Breast epithelium (tissue), 4 donors: Measurements from ENCODE around the gene PI16. TPM values are rescaled to one million over a fixed set of nuclear protein-coding genes. Genes with fewer than 3 reads are reported as not detected.

ENCODE experiments used
- DNase-seq, 2 donors: peaks; one replicate each; pipeline ENCODE4 v3.0.0-alpha.2; 2019; ENCODE audit warnings: low spot score in 2 of 2
- H3K27ac ChIP-seq, 2 donors: fragments of 200-600 bp; sonication (generic) in 1 of 2; one replicate each; pipeline ENCODE4 v1.5.1; 2016 to 2019; ENCODE audit warnings: mild to moderate bottlenecking in 1 of 2
- H3K27me3 ChIP-seq, 2 donors: fragments of 200-600 bp; sonication (generic) in 1 of 2; one replicate each; pipeline versions ENCODE4 v1.5.1 to v1.6.0; 2017 to 2019; ENCODE audit warnings: control low read depth in 1 of 2, mild to moderate bottlenecking in 1 of 2
- H3K36me3 ChIP-seq: fragments of 200-600 bp; one replicate; pipeline ENCODE4 v1.5.1; 2019
- H3K4me1 ChIP-seq, 2 donors: fragments of 200-600 bp; sonication (generic); one replicate each; pipeline ENCODE4 v1.5.1; 2016 to 2019; ENCODE audit warnings: control low read depth in 1 of 2
- H3K4me3 ChIP-seq, 3 donors: fragments of 200-600 bp; sonication (generic); 1 replicate in 2 of 3; 2 replicates in 1 of 3; pipeline ENCODE4 v1.5.1; 2016 to 2019; ENCODE audit warnings: mild to moderate bottlenecking in 3 of 3, moderate library complexity in 2 of 3
- H3K9me3 ChIP-seq, 2 donors: fragments of 200-600 bp; sonication (generic) in 1 of 2; one replicate each; pipeline ENCODE4 v1.5.1; 2016 to 2019; ENCODE audit warnings: control low read depth in 1 of 2
- POLR2A ChIP-seq: fragments of 450-650 bp; IDR thresholded peaks from one replicate; pipeline ENCODE4 v1.6.1; 2016; ENCODE audit warnings: antibody characterized with exemption, mild to moderate bottlenecking, moderate library complexity
- POLR2AphosphoS5 ChIP-seq, 3 donors: sonication (generic); formaldehyde crosslinking; IDR thresholded peaks; one replicate each; pipeline ENCODE4 v1.6.1; 2017; ENCODE audit warnings: antibody characterized with exemption in 3 of 3
- intact Hi-C: fragments of 100-400 bp; cut with DNase I; formaldehyde crosslinking; loops from one replicate; pipeline ENCODE4 v1.15.1; 2023; ENCODE audit warnings: low total_unique reads
- total RNA-seq, 3 donors: library from RNA; depleted of rRNA; stranded (reverse); fragments of >200 nt; gene quantifications; one replicate each; pipeline ENCODE4 v1.1.0, GENCODE V29; 2016
- TF ChIP-seq, protein P1 (sequence below), 3 donors: fragments of 450-650 bp; IDR thresholded peaks; one replicate each; pipeline ENCODE4 v1.5.1; 2016 to 2017; ENCODE audit warnings: antibody characterized with exemption in 3 of 3, mild to moderate bottlenecking in 3 of 3, moderate library complexity in 3 of 3

PI16 gene
- total RNA-seq, 3 donors from 2014 or later, result 2.8 to 14.9 (median 5.2) TPM

DNA sequence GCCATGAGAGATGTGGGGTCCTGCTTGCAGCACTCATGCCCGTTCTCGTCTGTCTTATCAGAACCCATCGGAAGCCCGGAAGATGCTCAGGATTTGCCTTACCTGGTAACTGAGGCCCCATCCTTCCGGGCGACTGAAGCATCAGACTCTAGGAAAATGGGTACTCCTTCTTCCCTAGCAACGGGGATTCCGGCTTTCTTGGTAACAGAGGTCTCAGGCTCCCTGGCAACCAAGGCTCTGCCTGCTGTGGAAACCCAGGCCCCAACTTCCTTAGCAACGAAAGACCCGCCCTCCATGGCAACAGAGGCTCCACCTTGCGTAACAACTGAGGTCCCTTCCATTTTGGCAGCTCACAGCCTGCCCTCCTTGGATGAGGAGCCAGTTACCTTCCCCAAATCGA lies 8.3 kb downstream of the PI16 start:
- H3K27ac ChIP-seq, result peak overlapping the region; percentile 5 to 14
- H3K36me3 ChIP-seq, result no peaks in the 10 kb centered on the region
- DNase-seq, result no peak
- intact Hi-C loops, result no loop called here
- H3K4me3 ChIP-seq, result no peak overlapping the region
- no peak for TF ChIP-seq POLR2AphosphoS5 (IDR thresholded peaks at IDR 0.05)
- TF ChIP-seq POLR2A, result no peak
- TF ChIP-seq, protein P1, sequence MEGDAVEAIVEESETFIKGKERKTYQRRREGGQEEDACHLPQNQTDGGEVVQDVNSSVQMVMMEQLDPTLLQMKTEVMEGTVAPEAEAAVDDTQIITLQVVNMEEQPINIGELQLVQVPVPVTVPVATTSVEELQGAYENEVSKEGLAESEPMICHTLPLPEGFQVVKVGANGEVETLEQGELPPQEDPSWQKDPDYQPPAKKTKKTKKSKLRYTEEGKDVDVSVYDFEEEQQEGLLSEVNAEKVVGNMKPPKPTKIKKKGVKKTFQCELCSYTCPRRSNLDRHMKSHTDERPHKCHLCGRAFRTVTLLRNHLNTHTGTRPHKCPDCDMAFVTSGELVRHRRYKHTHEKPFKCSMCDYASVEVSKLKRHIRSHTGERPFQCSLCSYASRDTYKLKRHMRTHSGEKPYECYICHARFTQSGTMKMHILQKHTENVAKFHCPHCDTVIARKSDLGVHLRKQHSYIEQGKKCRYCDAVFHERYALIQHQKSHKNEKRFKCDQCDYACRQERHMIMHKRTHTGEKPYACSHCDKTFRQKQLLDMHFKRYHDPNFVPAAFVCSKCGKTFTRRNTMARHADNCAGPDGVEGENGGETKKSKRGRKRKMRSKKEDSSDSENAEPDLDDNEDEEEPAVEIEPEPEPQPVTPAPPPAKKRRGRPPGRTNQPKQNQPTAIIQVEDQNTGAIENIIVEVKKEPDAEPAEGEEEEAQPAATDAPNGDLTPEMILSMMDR (IDR thresholded peaks at IDR 0.05), result no peak
- peaks cover 0 to 18% of the 10 kb centered on the region in 2 donors for H3K4me1 ChIP-seq
- H3K9me3 ChIP-seq, result no peaks in the 10 kb centered on the region
- H3K27me3 ChIP-seq, result no peaks in the 10 kb centered on the region

DNA sequence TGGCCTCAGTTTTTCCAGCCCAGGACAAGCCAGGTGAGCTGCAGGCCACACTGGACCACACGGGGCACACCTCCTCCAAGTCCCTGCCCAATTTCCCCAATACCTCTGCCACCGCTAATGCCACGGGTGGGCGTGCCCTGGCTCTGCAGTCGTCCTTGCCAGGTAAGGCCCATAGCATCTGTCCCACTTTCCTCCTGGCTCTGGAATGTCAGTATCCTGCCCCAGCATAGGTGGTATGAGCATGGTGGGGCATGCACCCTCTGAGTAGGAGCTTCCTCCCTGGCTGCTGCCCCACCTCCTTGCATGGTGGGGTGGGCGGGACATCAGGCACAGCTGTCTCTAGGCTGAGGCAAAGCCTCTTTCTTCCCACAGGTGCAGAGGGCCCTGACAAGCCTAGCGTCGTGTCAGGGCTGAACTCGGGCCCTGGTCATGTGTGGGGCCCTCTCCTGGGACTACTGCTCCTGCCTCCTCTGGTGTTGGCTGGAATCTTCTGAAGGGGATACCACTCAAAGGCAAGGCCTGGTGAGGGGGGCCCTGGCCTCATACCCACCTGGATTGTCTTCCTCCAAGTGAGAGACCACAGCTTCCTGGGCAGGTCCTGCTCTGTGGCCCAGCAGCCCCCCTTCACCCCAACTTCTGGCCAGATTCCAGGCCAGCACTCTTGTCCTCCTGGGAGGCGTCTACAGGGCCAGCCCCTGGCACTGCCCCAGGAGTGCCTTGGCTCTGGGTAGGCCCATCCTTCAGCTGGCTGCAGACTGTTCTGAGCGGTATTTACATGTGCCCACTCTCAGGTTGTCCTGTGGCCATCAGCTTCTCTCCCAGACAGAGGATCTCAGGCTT lies 9.1 kb downstream of the PI16 start:
- no peaks in the 10 kb centered on the region for H3K36me3 ChIP-seq
- H3K9me3 ChIP-seq, result no peaks in the 10 kb centered on the region
- peak overlapping the region; percentile 14 to 20 for H3K27ac ChIP-seq
- intact Hi-C loops, result no loop called here
- no peaks in the 10 kb centered on the region for H3K27me3 ChIP-seq
- no peak for DNase-seq
- H3K4me1 ChIP-seq, result peaks cover 0 to 18% of the 10 kb centered on the region in 2 donors
- no peak overlapping the region for H3K4me3 ChIP-seq
- TF ChIP-seq, protein P1 (IDR thresholded peaks at IDR 0.05), result no peak
- TF ChIP-seq POLR2AphosphoS5 (IDR thresholded peaks at IDR 0.05) (no peak), POLR2A (no peak)

DNA sequence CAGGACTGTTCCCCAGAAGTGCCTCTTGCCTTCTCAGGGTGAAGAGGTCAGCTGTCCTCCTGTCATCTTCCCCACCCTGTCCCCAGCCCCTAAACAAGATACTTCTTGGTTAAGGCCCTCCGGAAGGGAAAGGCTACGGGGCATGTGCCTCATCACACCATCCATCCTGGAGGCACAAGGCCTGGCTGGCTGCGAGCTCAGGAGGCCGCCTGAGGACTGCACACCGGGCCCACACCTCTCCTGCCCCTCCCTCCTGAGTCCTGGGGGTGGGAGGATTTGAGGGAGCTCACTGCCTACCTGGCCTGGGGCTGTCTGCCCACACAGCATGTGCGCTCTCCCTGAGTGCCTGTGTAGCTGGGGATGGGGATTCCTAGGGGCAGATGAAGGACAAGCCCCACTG lies 9.8 kb downstream of the PI16 start:
- Histone ChIP-seq H3K27ac (peak overlapping the region; percentile 14 to 20), H3K27me3 (no peaks in the 10 kb centered on the region), H3K4me3 (no peak overlapping the region), H3K4me1 (peaks cover 0 to 18% of the 10 kb centered on the region in 2 donors), H3K9me3 (no peaks in the 10 kb centered on the region), H3K36me3 (no peaks in the 10 kb centered on the region)
- DNase-seq, result no peak
- no peak for TF ChIP-seq POLR2AphosphoS5 (IDR thresholded peaks at IDR 0.05)
- TF ChIP-seq, protein P1 (IDR thresholded peaks at IDR 0.05), result no peak
- TF ChIP-seq POLR2A, result no peak
- intact Hi-C loops, result no loop called here

DNA sequence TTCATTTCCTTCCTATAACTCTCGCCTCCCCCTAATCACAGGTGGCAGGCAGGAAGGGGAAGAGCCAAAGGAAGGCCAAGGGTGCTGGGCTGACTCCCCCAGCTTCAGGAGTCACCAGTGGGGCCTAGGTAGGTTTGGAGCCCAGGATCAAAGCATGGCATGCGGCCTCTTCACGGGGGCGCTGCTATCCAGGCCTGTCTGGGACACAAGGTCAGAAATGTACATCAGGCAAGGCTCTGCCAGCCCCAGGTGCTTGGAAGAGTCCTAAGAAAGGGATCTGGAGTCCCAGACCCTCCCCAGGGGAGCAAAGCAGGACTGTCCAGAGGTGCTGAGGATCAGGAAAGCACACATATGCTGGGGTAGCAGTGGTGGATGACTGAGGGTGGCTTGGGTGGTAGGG lies 10.4 kb downstream of the PI16 start:
- TF ChIP-seq, protein P1 (IDR thresholded peaks at IDR 0.05), result no peak
- TF ChIP-seq POLR2A, result no peak
- no peak for TF ChIP-seq POLR2AphosphoS5 (IDR thresholded peaks at IDR 0.05)
- Histone ChIP-seq H3K27ac (peak overlapping the region; percentile 14 to 20), H3K9me3 (no peaks in the 10 kb centered on the region), H3K4me1 (peaks cover 0 to 18% of the 10 kb centered on the region in 2 donors), H3K36me3 (no peaks in the 10 kb centered on the region), H3K4me3 (no peak overlapping the region), H3K27me3 (no peaks in the 10 kb centered on the region)
- DNase-seq, result no peak
- intact Hi-C loops, result no loop called here

DNA sequence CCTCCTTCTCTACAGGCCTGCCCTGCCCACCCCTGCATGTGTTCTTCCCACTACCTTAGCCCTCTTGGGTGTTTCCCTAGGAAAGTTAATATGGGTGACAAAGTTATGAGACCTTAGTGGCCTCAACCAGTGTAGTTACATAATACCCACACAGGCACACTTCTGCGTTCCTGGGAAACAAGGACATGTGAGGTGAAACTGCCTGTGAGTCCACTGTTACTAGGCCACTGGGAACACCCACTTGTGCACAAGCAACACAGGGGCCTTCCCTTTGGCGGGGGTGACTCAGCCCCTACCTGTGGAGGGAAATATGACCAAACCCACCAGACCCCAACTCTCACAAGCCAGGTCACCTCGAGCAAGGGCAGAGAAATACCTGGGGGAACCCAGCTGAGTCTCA lies 12.8 kb downstream of the PI16 start:
- Histone ChIP-seq H3K27me3 (no peaks in the 10 kb centered on the region), H3K36me3 (no peaks in the 10 kb centered on the region), H3K9me3 (no peaks in the 10 kb centered on the region), H3K4me3 (no peak overlapping the region), H3K4me1 (peaks cover 0 to 10% of the 10 kb centered on the region in 2 donors), H3K27ac (no peak overlapping the region)
- DNase-seq, result no peak
- TF ChIP-seq POLR2A (no peak), POLR2AphosphoS5 (IDR thresholded peaks at IDR 0.05) (no peak)
- TF ChIP-seq, protein P1 (IDR thresholded peaks at IDR 0.05), result no peak
- intact Hi-C loops, result no loop called here
